ENCODE data around the gene LRRC23. TPM values are rescaled to one million over a fixed set of nuclear protein-coding genes. Genes with fewer than 3 reads are reported as not detected.

LRRC23 gene
- total and polyA plus RNA-seq, 2 experiments from 2014 or later = 4.3 to 4.5 TPM

GRCh38 chr12:6925540-6926279 is 21.1 kb downstream of the LRRC23 start:
- Histone ChIP-seq H4K20me1 (ENCODE audit: insufficient read depth) (0 out of 2 replicates have a peak, but pooled peaks cover under 1% of the 10 kb centered on the region), H3K9me3 (ENCODE audit: low read depth) (no peaks in the 10 kb centered on the region), H3K79me2 (ENCODE audit: insufficient read depth) (peaks cover 36% of the 10 kb centered on the region), H3K27ac (peak overlapping the region; percentile 85), H3K36me3 (ENCODE audit: low read depth) (no peaks in the 10 kb centered on the region), H3K27me3 (replicated peaks; ENCODE audit: insufficient read depth) (no peaks in the 10 kb centered on the region), H3K9ac (peak overlapping the region; percentile 91), H3K4me2 (ENCODE audit: unreplicated experiment) (peak overlapping the region; percentile 99), H3F3A (ENCODE audit: insufficient read depth) (peaks cover 35% of the 10 kb centered on the region), H3K4me3 (peak overlapping the region; percentile 93), H3K4me1 (ENCODE audit: insufficient read depth) (peaks cover 40% of the 10 kb centered on the region), H3K9me2 (ENCODE audit: insufficient read depth) (no peaks in the 10 kb centered on the region), H2AFZ (peak overlapping the region; percentile 86)
- DNase-seq = peak; percentile 92
- in situ Hi-C loops (cut with MboI) = no loop called here
- 1 to 5% methylated on average over 8 of the region's 8 CpGs for WGBS, 2 experiments (ENCODE audit: low coverage in 1 of 2, low lambda C conversion rate in 2 of 2, missing lambda C conversion rate in 2 of 2)
- TF ChIP-seq EZH2 (IDR thresholded peaks at IDR 0.05; ENCODE audit: insufficient read depth, poor library complexity, severe bottlenecking) = no peak
- no peak for TF ChIP-seq EZH2phosphoT487 (IDR thresholded peaks at IDR 0.05; ENCODE audit: insufficient read depth, low read depth)

- Histone ChIP-seq H3K4me1 (ENCODE audit: insufficient read depth) (peaks cover 44% of the 10 kb centered on the region), H3K9me2 (ENCODE audit: insufficient read depth) (no peaks in the 10 kb centered on the region), H3K4me2 (ENCODE audit: unreplicated experiment) (peak within 1 kb of the TSS; percentile 99), H3K27me3 (replicated peaks; ENCODE audit: insufficient read depth) (no peaks in the 10 kb centered on the region), H3K27ac (peak within 1 kb of the TSS; percentile 85), H2AFZ (peak within 1 kb of the TSS; percentile 86), H3F3A (ENCODE audit: insufficient read depth) (peaks cover 45% of the 10 kb centered on the region), H3K9me3 (ENCODE audit: low read depth) (no peaks in the 10 kb centered on the region), H3K9ac (peak within 1 kb of the TSS; percentile 96), H4K20me1 (ENCODE audit: insufficient read depth) (peaks cover 10% of the 10 kb centered on the region; the same call in 1 of the 2 replicates), H3K4me3 (peak within 1 kb of the TSS; percentile 99), H3K36me3 (ENCODE audit: low read depth) (0 out of 2 replicates have a peak, but pooled peaks cover 6% of the 10 kb centered on the region), H3K79me2 (ENCODE audit: insufficient read depth) (peaks cover 54% of the 10 kb centered on the region)
- no peak for TF ChIP-seq EZH2 (IDR thresholded peaks at IDR 0.05; ENCODE audit: insufficient read depth, poor library complexity, severe bottlenecking)
- no peak for TF ChIP-seq EZH2phosphoT487 (IDR thresholded peaks at IDR 0.05; ENCODE audit: insufficient read depth, low read depth)
- WGBS, 2 experiments (ENCODE audit: low coverage in 1 of 2, low lambda C conversion rate in 2 of 2, missing lambda C conversion rate in 2 of 2) = 1% methylated on average over 17 to 63 of the region's 66 CpGs
- DNase-seq = peak; percentile 76
- in situ Hi-C loops (cut with MboI) = no loop called here
Observed at GRCh38 chr12:6927379-6928021, 22.9 kb downstream of the LRRC23 start, which contains the start of gene ATN1. ATN1 (plus strand) TSS chr12:6927959; CDS start chr12:6934002, 6,043 bp downstream.

- Histone ChIP-seq H4K20me1 (ENCODE audit: insufficient read depth) (peaks cover 10% of the 10 kb centered on the region; the same call in 1 of the 2 replicates), H3K4me1 (ENCODE audit: insufficient read depth) (peaks cover 44% of the 10 kb centered on the region), H3K9ac (peak overlapping the region; percentile 96), H3K27ac (peak overlapping the region; percentile 56), H2AFZ (0 out of 2 replicates have a peak overlapping the region, but pooled peaks have one; percentile 34), H3K79me2 (ENCODE audit: insufficient read depth) (peaks cover 61% of the 10 kb centered on the region), H3K9me3 (ENCODE audit: low read depth) (no peaks in the 10 kb centered on the region), H3K27me3 (replicated peaks; ENCODE audit: insufficient read depth) (no peaks in the 10 kb centered on the region), H3K4me2 (ENCODE audit: unreplicated experiment) (peak overlapping the region; percentile 95), H3K4me3 (peak overlapping the region; percentile 99), H3F3A (ENCODE audit: insufficient read depth) (peaks cover 52% of the 10 kb centered on the region), H3K36me3 (ENCODE audit: low read depth) (0 out of 2 replicates have a peak, but pooled peaks cover 6% of the 10 kb centered on the region), H3K9me2 (ENCODE audit: insufficient read depth) (no peaks in the 10 kb centered on the region)
- WGBS, 2 experiments (ENCODE audit: low coverage in 1 of 2, low lambda C conversion rate in 2 of 2, missing lambda C conversion rate in 2 of 2) = 0 to 1% methylated on average over 2 to 49 of the region's 79 CpGs
- in situ Hi-C loops (cut with MboI) = no loop called here
- DNase-seq = peak; percentile 48
- TF ChIP-seq EZH2 (IDR thresholded peaks at IDR 0.05; ENCODE audit: insufficient read depth, poor library complexity, severe bottlenecking) (no peak), EZH2phosphoT487 (IDR thresholded peaks at IDR 0.05; ENCODE audit: insufficient read depth, low read depth) (no peak)
Observed at GRCh38 chr12:6928022-6928702, 23.5 kb downstream of the LRRC23 start.

Data from GM23248 (cell line).